HCT116 (cell line): ENCODE data around the gene PPP1R16B. TPM values are rescaled to one million over a fixed set of nuclear protein-coding genes. Genes with fewer than 3 reads are reported as not detected.

Experiments
- ATAC-seq: fragments of 200-7000 bp; cut with Tn5 transposase; 2 replicates; pipeline ENCODE4 v1.9.1; 2020; ENCODE audit warnings: mild to moderate bottlenecking, moderate library complexity
- BruUV-seq: library from RNA; stranded (reverse); fragments of 400-500 nt; replicated peaks from 2 replicates; lab custom pipeline; 2021; lab: Mats Ljungman, UMichigan
- CTCF ChIA-PET: fragments of 300-600 bp; sonication (Branson Sonifier 250); formaldehyde crosslinking; loops from one replicate; lab custom pipeline; 2021; ENCODE audit warnings: antibody characterized with exemption; lab: Charles Lee
- POLR2A ChIA-PET: fragments of 300-600, 350-600 bp; sonication (Branson Sonifier 250); formaldehyde crosslinking; loops from one replicate; lab custom pipeline; 2021; ENCODE audit warnings: antibody characterized with exemption; lab: Charles Lee
- RAD21 ChIA-PET, 2 experiments: fragments of 300-600 bp; sonication (Branson Sonifier 250); formaldehyde crosslinking; loops; one replicate each; lab custom pipeline; 2023; ENCODE audit warnings: low total read pairs in 2 of 2; ENCODE audit not compliant: uncharacterized antibody in 2 of 2, unreplicated experiment in 2 of 2, low non-redundant PET in 1 of 2; lab: Charles Lee
- DNase-seq: peaks from one replicate; pipeline ENCODE4 v3.0.0-alpha.2; 2010; ENCODE audit warnings: low read depth, low spot score
- H2AFZ ChIP-seq: fragments of 200-600 bp; shearing (Covaris generic), sonication (generic); 2 replicates; pipeline ENCODE4 v1.6.1; 2017; ENCODE audit warnings: low read depth, mixed run types, mixed read lengths, antibody characterized with exemption, low read length; ENCODE audit not compliant: poor library complexity, severe bottlenecking
- H3K27ac ChIP-seq: 2 replicates; pipeline ENCODE4 v1.5.1; 2012; ENCODE audit warnings: low read depth, low read length
- H3K27me3 ChIP-seq: fragments of 200-600 bp; sonication (generic); 2 replicates; pipeline ENCODE4 v1.6.1; 2016; ENCODE audit warnings: mixed run types, low read length, mixed read lengths; ENCODE audit not compliant: insufficient read depth
- H3K36me3 ChIP-seq, 2 experiments: fragments of 200-500 bp in 1 of 2; fragments of 200-600 bp in 1 of 2; sonication (Bioruptor generic) in 1 of 2; sonication (generic) in 1 of 2; 2 replicates each; pipeline versions ENCODE4 v1.5.1 to v1.6.1; 2014 to 2016; ENCODE audit warnings: low read length in 2 of 2, inconsistent platforms in 1 of 2, mixed read lengths in 1 of 2, mixed run types in 1 of 2; ENCODE audit not compliant: insufficient read depth in 2 of 2, control insufficient read depth in 1 of 2
- H3K4me1 ChIP-seq, 2 experiments: fragments of 200-600 bp in 1 of 2; sonication (generic) in 1 of 2; 2 replicates each; pipeline versions ENCODE4 v1.5.1 to v1.6.1; 2012 to 2017; ENCODE audit warnings: low read length in 2 of 2, inconsistent platforms in 1 of 2, mild to moderate bottlenecking in 1 of 2, mixed read lengths in 1 of 2, mixed run types in 1 of 2, moderate library complexity in 1 of 2; ENCODE audit not compliant: insufficient read depth in 2 of 2, control insufficient read depth in 1 of 2
- H3K4me2 ChIP-seq: fragments of 200-600 bp; sonication (generic); 2 replicates; pipeline ENCODE4 v1.6.1; 2017; ENCODE audit warnings: mixed run types, low read length, mixed read lengths
- H3K4me3 ChIP-seq, 2 experiments: fragments of 200-600 bp in 1 of 2; sonication (generic) in 1 of 2; replicated peaks in 1 of 2; 2 replicates each; pipeline ENCODE4 v1.5.1; 2011 to 2016; ENCODE audit warnings: low read length in 2 of 2, control low read depth in 1 of 2, low read depth in 1 of 2, mild to moderate bottlenecking in 1 of 2, mixed read lengths in 1 of 2, mixed run types in 1 of 2
- H3K79me2 ChIP-seq: fragments of 200-600 bp; sonication (generic); 2 replicates; pipeline ENCODE4 v1.6.1; 2017; ENCODE audit warnings: mild to moderate bottlenecking, mixed run types, low read length, moderate library complexity, mixed read lengths; ENCODE audit not compliant: insufficient read depth
- H3K9ac ChIP-seq: fragments of 200-600 bp; sonication (generic); 2 replicates; pipeline ENCODE4 v1.6.1; 2016; ENCODE audit warnings: low read length, mixed read lengths
- H3K9me2 ChIP-seq: fragments of 200-600 bp; sonication (generic), shearing (Covaris generic); 2 replicates; pipeline ENCODE4 v1.6.1; 2017; ENCODE audit warnings: mixed run types, mild to moderate bottlenecking, moderate library complexity; ENCODE audit not compliant: insufficient read depth
- H3K9me3 ChIP-seq, 2 experiments: fragments of 200-500 bp in 1 of 2; fragments of 200-600 bp in 1 of 2; sonication (Bioruptor generic) in 1 of 2; sonication (generic) in 1 of 2; 2 replicates each; pipeline ENCODE4 v1.6.1; 2014 to 2017; ENCODE audit warnings: low read length in 2 of 2, mixed read lengths in 2 of 2, inconsistent platforms in 1 of 2, low read depth in 1 of 2, mild to moderate bottlenecking in 1 of 2, mixed run types in 1 of 2, moderate library complexity in 1 of 2; ENCODE audit not compliant: control insufficient read depth in 1 of 2, insufficient read depth in 1 of 2
- H4K20me1 ChIP-seq: fragments of 200-600 bp; sonication (generic), shearing (Covaris generic); 2 replicates; pipeline ENCODE4 v1.6.1; 2017; ENCODE audit warnings: mixed run types, mild to moderate bottlenecking, moderate library complexity; ENCODE audit not compliant: insufficient read depth
- CBX3 ChIP-seq: IDR thresholded peaks from 2 replicates; pipeline ENCODE4 v1.6.1; 2012; ENCODE audit warnings: low read depth
- CEBPB ChIP-seq: IDR thresholded peaks from 2 replicates; pipeline ENCODE4 v1.6.1; 2012; ENCODE audit warnings: low read depth
- EZH2 ChIP-seq: fragments of 200-600 bp; sonication (generic); IDR thresholded peaks from 2 replicates; pipeline ENCODE4 v1.6.1; 2017; ENCODE audit warnings: antibody characterized with exemption, mixed run types
- EZH2phosphoT487 ChIP-seq: fragments of 200-600 bp; IDR thresholded peaks from 2 replicates; pipeline ENCODE4 v1.6.1; 2018; ENCODE audit warnings: antibody characterized with exemption, borderline replicate concordance
- SIN3A ChIP-seq: IDR thresholded peaks from 2 replicates; pipeline ENCODE4 v1.6.1; 2012; ENCODE audit warnings: low read depth
- SP1 ChIP-seq: IDR thresholded peaks from 2 replicates; pipeline ENCODE4 v1.6.1; 2012; ENCODE audit warnings: low read depth
- TCF7L2 ChIP-seq: IDR thresholded peaks from 2 replicates; pipeline ENCODE4 v1.7.0; 2011; ENCODE audit warnings: borderline replicate concordance, inconsistent platforms; ENCODE audit not compliant: insufficient read depth, insufficient read length; ENCODE audit errors: extremely low read depth
- ZNF274 ChIP-seq: fragments of 200-500 bp; sonication (Bioruptor generic); IDR thresholded peaks from 2 replicates; pipeline ENCODE4 v1.6.1; 2014; ENCODE audit warnings: mild to moderate bottlenecking, low read depth, low read length, inconsistent platforms
- intact Hi-C: fragments of 100-400 bp; cut with micrococcal nuclease; formaldehyde crosslinking; loops from 2 replicates; pipeline ENCODE4 v1.10.0; 2022
- total RNA-seq: library from RNA; stranded (reverse); gene quantifications from one replicate; pipeline ENCODE4 v1.2.1, GENCODE V29; 2021; ENCODE audit not compliant: unreplicated experiment
- TF ChIP-seq, protein P1 (sequence below), 3 experiments: fragments of 200-600 bp in 1 of 3; sonication (generic) in 1 of 3; IDR thresholded peaks in 2 of 3; conservative IDR thresholded peaks in 1 of 3; 2 replicates each; pipeline ENCODE4 v1.5.1; 2012 to 2017; ENCODE audit warnings: low read depth in 2 of 3, low read length in 2 of 3, antibody characterized with exemption in 1 of 3, borderline replicate concordance in 1 of 3, control low read depth in 1 of 3, mild to moderate bottlenecking in 1 of 3, mixed read lengths in 1 of 3, mixed run types in 1 of 3, moderate library complexity in 1 of 3; ENCODE audit not compliant: insufficient read depth in 1 of 3

The PPP1R16B gene
- total RNA-seq, 1 experiment from 2014 or later: 0.52 TPM

DNA sequence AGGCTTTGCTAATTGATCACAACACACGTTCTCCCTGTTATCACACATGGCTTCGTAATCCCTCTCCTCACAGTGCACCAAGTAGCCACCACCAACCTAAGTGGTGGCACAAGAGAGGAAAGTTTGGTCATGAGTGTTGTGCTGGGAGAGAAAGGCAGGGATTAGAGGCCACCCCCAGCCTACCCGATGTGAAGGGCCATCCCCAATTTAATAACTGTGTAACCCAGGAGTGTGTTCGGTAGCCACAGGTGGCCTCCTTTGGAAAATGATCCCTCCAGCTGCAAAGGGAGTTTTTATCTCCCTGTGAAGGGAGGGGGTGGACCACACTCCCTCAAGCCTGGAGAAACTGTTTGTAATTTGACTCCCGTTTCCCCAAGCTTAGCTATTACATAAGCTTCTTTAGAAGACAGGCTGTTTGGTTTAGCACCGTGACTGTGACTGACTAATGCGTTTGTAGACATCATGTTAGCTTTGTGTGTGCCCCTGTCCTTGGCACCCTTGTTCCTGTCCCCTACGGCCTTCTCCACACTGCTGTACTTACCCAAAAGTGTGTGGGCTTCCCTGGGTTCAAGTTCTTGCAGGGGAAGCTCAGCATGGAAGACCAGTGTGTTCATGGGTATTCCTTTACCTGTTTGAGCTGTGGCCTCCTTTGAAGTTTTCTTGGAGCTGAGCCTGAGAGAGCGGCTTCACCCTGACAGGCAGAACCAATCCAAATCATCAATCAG is 20.6 kb downstream of the PPP1R16B start:
- ChIA-PET RAD21 (no interaction called here), CTCF (interaction anchor here (1.3 kb wide), 1 partner anchor 36 kb away, joined by 5 read pairs; no protein-coding TSS in a partner anchor), POLR2A (no interaction called here)
- peaks cover 19 to 22% of the 10 kb centered on the region in 2 experiments for H3K4me1 ChIP-seq
- intact Hi-C loops: no loop called here
- H3K9me3 ChIP-seq: no peaks in the 10 kb centered on the region
- H3K79me2 ChIP-seq: no peaks in the 10 kb centered on the region
- peak overlapping the region; percentile 43 for H3K4me2 ChIP-seq
- peak overlapping the region; percentile 35 for H2AFZ ChIP-seq
- no peaks in the 10 kb centered on the region for H3K36me3 ChIP-seq
- ATAC-seq: peak; percentile 75
- H3K4me3 ChIP-seq: no peak overlapping the region
- no peak overlapping the region for H3K9ac ChIP-seq
- H3K9me2 ChIP-seq: no peaks in the 10 kb centered on the region
- H3K27ac ChIP-seq: no peak overlapping the region; the same call in 1 of the 2 replicates
- no peaks in the 10 kb centered on the region; the same call in 1 of the 2 replicates for H3K27me3 ChIP-seq
- H4K20me1 ChIP-seq: no peaks in the 10 kb centered on the region
- no peak for TF ChIP-seq CBX3
- no peak; the same call in 1 of the 2 replicates for TF ChIP-seq CEBPB
- no peak for TF ChIP-seq EZH2phosphoT487
- no peak for TF ChIP-seq EZH2
- TF ChIP-seq, protein P1, sequence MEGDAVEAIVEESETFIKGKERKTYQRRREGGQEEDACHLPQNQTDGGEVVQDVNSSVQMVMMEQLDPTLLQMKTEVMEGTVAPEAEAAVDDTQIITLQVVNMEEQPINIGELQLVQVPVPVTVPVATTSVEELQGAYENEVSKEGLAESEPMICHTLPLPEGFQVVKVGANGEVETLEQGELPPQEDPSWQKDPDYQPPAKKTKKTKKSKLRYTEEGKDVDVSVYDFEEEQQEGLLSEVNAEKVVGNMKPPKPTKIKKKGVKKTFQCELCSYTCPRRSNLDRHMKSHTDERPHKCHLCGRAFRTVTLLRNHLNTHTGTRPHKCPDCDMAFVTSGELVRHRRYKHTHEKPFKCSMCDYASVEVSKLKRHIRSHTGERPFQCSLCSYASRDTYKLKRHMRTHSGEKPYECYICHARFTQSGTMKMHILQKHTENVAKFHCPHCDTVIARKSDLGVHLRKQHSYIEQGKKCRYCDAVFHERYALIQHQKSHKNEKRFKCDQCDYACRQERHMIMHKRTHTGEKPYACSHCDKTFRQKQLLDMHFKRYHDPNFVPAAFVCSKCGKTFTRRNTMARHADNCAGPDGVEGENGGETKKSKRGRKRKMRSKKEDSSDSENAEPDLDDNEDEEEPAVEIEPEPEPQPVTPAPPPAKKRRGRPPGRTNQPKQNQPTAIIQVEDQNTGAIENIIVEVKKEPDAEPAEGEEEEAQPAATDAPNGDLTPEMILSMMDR (IDR thresholded peaks at IDR 0.05 in 2 of 3, conservative IDR thresholded peaks at IDR 0.05 in 1 of 3; ENCODE audit: borderline replicate concordance in 1 of 3, insufficient read depth in 1 of 3, low read depth in 2 of 3, low read length in 2 of 3): no peak
- no peak for TF ChIP-seq SIN3A
- peak; percentile 35; the same call in 1 of the 2 replicates for TF ChIP-seq SP1
- no peak for TF ChIP-seq ZNF274
- peak; percentile 84 for TF ChIP-seq TCF7L2
- TF ChIP-seq, all 23 proteins: peak for 2
- no TSS peak for BruUV-seq
- peak; percentile 15 for DNase-seq
